HepG2 (cell line): Measurements from ENCODE around the gene RARS2. TPM values are rescaled to one million over a fixed set of nuclear protein-coding genes. Genes with fewer than 3 reads are reported as not detected.

Source experiments
- CCAR2 ChIP-seq: fragments of 200-400 bp; formaldehyde crosslinking; optimal IDR thresholded peaks from 2 replicates; pipeline ENCODE3; 2018; ENCODE audit warnings: low read depth, mild to moderate bottlenecking, low read length, moderate library complexity
- DZIP1 ChIP-seq: sonication (generic); formaldehyde crosslinking; IDR thresholded peaks from 2 replicates; pipeline ENCODE4 v1.5.0; 2020; ENCODE audit warnings: mild to moderate bottlenecking, missing genetic modification reagents
- ELF3 ChIP-seq: IDR thresholded peaks from 2 replicates; pipeline ENCODE4 v1.6.1; 2016; ENCODE audit warnings: missing genetic modification reagents, missing compliant biosample characterization
- EP300 ChIP-seq, 3 experiments: sonication (generic) in 1 of 3; formaldehyde crosslinking in 1 of 3; IDR thresholded peaks; 2 replicates each; pipeline versions ENCODE4 v1.5.1 to v1.6.1; 2011 to 2020; ENCODE audit warnings: low read depth in 2 of 3, low read length in 2 of 3, borderline replicate concordance in 1 of 3, improper control_type of control experiment in 1 of 3, mild to moderate bottlenecking in 1 of 3, missing genetic modification reagents in 1 of 3, moderate library complexity in 1 of 3
- HOXD1 ChIP-seq: sonication (generic); formaldehyde crosslinking; IDR thresholded peaks from 2 replicates; pipeline ENCODE4 v1.5.0; 2020; ENCODE audit warnings: missing genetic modification reagents
- ISX ChIP-seq: sonication (generic); formaldehyde crosslinking; conservative IDR thresholded peaks from 2 replicates; pipeline ENCODE4 v1.5.0; 2020; ENCODE audit warnings: missing genetic modification reagents
- MLXIP ChIP-seq: sonication (generic); formaldehyde crosslinking; IDR thresholded peaks from 2 replicates; pipeline ENCODE4 v1.9.0; 2021; ENCODE audit warnings: missing genetic modification reagents, borderline replicate concordance
- MYPOP ChIP-seq: sonication (generic); formaldehyde crosslinking; IDR thresholded peaks from 2 replicates; pipeline ENCODE4 v1.8.1; 2023; ENCODE audit warnings: mild to moderate bottlenecking, moderate library complexity, missing genetic modification reagents
- NBN ChIP-seq: fragments of 450-650 bp; conservative IDR thresholded peaks from 2 replicates; pipeline ENCODE4 v1.6.1; 2017
- NR2C2 ChIP-seq: sonication (generic); formaldehyde crosslinking; IDR thresholded peaks from 2 replicates; pipeline ENCODE4 v1.4.0; 2020; ENCODE audit warnings: missing genetic modification reagents, mild to moderate bottlenecking, moderate library complexity, borderline replicate concordance
- TARDBP ChIP-seq: sonication (generic); formaldehyde crosslinking; IDR thresholded peaks from 2 replicates; pipeline ENCODE4 v1.8.0; 2022; ENCODE audit warnings: mild to moderate bottlenecking, missing genetic modification reagents
- TCF7 ChIP-seq: sonication (generic); IDR thresholded peaks from 2 replicates; pipeline ENCODE4 v1.6.1; 2016; ENCODE audit warnings: antibody characterized with exemption, low read depth
- ZBTB42 ChIP-seq: sonication (generic); formaldehyde crosslinking; IDR thresholded peaks from 2 replicates; pipeline ENCODE4 v1.5.0; 2020; ENCODE audit warnings: mild to moderate bottlenecking, missing genetic modification reagents
- ZC3H4 ChIP-seq: sonication (generic); formaldehyde crosslinking; IDR thresholded peaks from 2 replicates; pipeline ENCODE4 v1.4.0; 2020; ENCODE audit warnings: missing genetic modification reagents, borderline replicate concordance
- ZGPAT ChIP-seq: IDR thresholded peaks from 2 replicates; pipeline ENCODE4 v1.6.1; 2016; ENCODE audit warnings: mild to moderate bottlenecking
- ZNF138 ChIP-seq: sonication (generic); formaldehyde crosslinking; IDR thresholded peaks from 2 replicates; pipeline ENCODE4 v1.5.0; 2020; ENCODE audit warnings: mild to moderate bottlenecking, low read depth, missing genetic modification reagents
- ZNF430 ChIP-seq: sonication (generic); formaldehyde crosslinking; IDR thresholded peaks from 2 replicates; pipeline ENCODE4 v1.9.0; 2021; ENCODE audit warnings: mild to moderate bottlenecking, missing genetic modification reagents
- ZNF550 ChIP-seq: sonication (generic); formaldehyde crosslinking; IDR thresholded peaks from 2 replicates; pipeline ENCODE4 v1.4.0; 2020; ENCODE audit warnings: mild to moderate bottlenecking, missing genetic modification reagents, borderline replicate concordance
- ZNF749 ChIP-seq: sonication (generic); formaldehyde crosslinking; IDR thresholded peaks from 2 replicates; pipeline ENCODE4 v1.8.0; 2022; ENCODE audit warnings: mild to moderate bottlenecking, missing genetic modification reagents, moderate library complexity, borderline replicate concordance
- ZNF772 ChIP-seq: sonication (generic); formaldehyde crosslinking; IDR thresholded peaks from 2 replicates; pipeline ENCODE4 v1.5.0; 2020; ENCODE audit warnings: mild to moderate bottlenecking, missing genetic modification reagents
- ZNF780A ChIP-seq: sonication (generic); formaldehyde crosslinking; IDR thresholded peaks from 2 replicates; pipeline ENCODE4 v1.8.0; 2022; ENCODE audit warnings: mild to moderate bottlenecking, missing genetic modification reagents, moderate library complexity
- ZNF784 ChIP-seq: sonication (generic); formaldehyde crosslinking; IDR thresholded peaks from 2 replicates; pipeline ENCODE4 v1.5.1; 2020; ENCODE audit warnings: missing genetic modification reagents, mild to moderate bottlenecking, borderline replicate concordance
- polyA plus RNA-seq, 8 experiments: library from polyadenylated mRNA; depleted of rRNA in 3 of 8; stranded (reverse) in 7 of 8; unstranded in 1 of 8; fragments of >200 nt; fragmentation: Illumina TruSeq in 4 of 8; extraction: Trizol in 4 of 8; gene quantifications; 2 replicates each; pipeline versions ENCODE4 v1.2.1 to v1.2.3, GENCODE V29; 2011 to 2016; ENCODE audit warnings: low read depth in 4 of 8, missing spikeins in 1 of 8, mixed read lengths in 1 of 8; ENCODE audit not compliant: insufficient read depth in 1 of 8
- total RNA-seq, 5 experiments: library from RNA; depleted of rRNA; stranded (reverse); fragments of >200 nt; fragmentation: Illumina TruSeq; extraction: Trizol; gene quantifications; 2 replicates each; pipeline ENCODE4 v1.2.3, GENCODE V29; 2016; ENCODE audit warnings: low read depth in 1 of 5

RARS2 gene
- total and polyA plus RNA-seq, 2 of the 13 experiments (the other 11 are each of a cell fraction or from before 2014, with no cell fraction given) = 23.4 to 80.1 TPM

GRCh38 chr6:87583822-87584221 lies 6.0 kb downstream of the RARS2 start (continued):
- no peak for TF ChIP-seq ZNF772
- no peak for TF ChIP-seq ZNF430
- TF ChIP-seq ELF3 = peak; percentile 37; the same call in 1 of the 2 replicates
- TF ChIP-seq ZNF550 (CRISPR knock-in tag) = no peak
- TF ChIP-seq TARDBP (CRISPR knock-in tag) = peak; percentile 58
- TF ChIP-seq EP300 (IDR thresholded peaks at IDR 0.05; ENCODE audit: low read depth in 2 of 2, low read length in 2 of 2) = peak; percentile 28 to 88; a peak in 3 of 4 replicates
- peak; percentile 92 for TF ChIP-seq EP300 (CRISPR knock-in tag; IDR thresholded peaks at IDR 0.05; ENCODE audit: borderline replicate concordance)
- no peak for TF ChIP-seq MLXIP (CRISPR knock-in tag)
- no peak for TF ChIP-seq NBN
- no peak for TF ChIP-seq HOXD1 (CRISPR knock-in tag)
- no peak for TF ChIP-seq DZIP1
- TF ChIP-seq ZNF784 (CRISPR knock-in tag) = no peak
- no peak for TF ChIP-seq ZBTB42
- TF ChIP-seq NR2C2 (CRISPR knock-in tag) = peak; percentile 43; the same call in 1 of the 2 replicates
- TF ChIP-seq MYPOP (CRISPR knock-in tag) = no peak
- no peak for TF ChIP-seq ZNF138 (CRISPR knock-in tag)
- TF ChIP-seq ISX (CRISPR knock-in tag) = no peak
- no peak for TF ChIP-seq ZNF749 (CRISPR knock-in tag)
- no peak for TF ChIP-seq CCAR2
- TF ChIP-seq TCF7 = peak; percentile 79
- TF ChIP-seq ZNF780A = no peak
- TF ChIP-seq ZGPAT (CRISPR knock-in tag) = peak; percentile 71; the same call in 1 of the 2 replicates
- no peak for TF ChIP-seq ZC3H4 (CRISPR knock-in tag)
